Ureter (tissue), 1 donor: ENCODE measurements around the gene GRIN1. TPM values are rescaled to one million over a fixed set of nuclear protein-coding genes. Genes with fewer than 3 reads are reported as not detected.

Experiments used
- DNase-seq: peaks from one replicate; pipeline ENCODE4 v3.0.0-alpha.2; 2020; ENCODE audit warnings: low spot score
- total RNA-seq: library from RNA; stranded (reverse); gene quantifications from one replicate; pipeline ENCODE4 v1.2.4, GENCODE V29; 2023
- donor health status: DM: yes; HTN: yes; CAD: no.

The GRIN1 gene
- total RNA-seq, 1 donor from 2014 or later, result 0.21 TPM

- DNase-seq, result no peak
These were observed 77.4 kb downstream of the GRIN1 start for GRCh38 chr9:137216188-137216965.

- DNase-seq, result peak; percentile 90
These were observed 78.6 kb downstream of the GRIN1 start for GRCh38 chr9:137217276-137218211.

GRCh38 chr9:137218212-137218753, 79.3 kb downstream of the GRIN1 start:
- DNase-seq, result no peak

Other genes with a start within 250 kb of the GRIN1 start
- 62.4 TPM for gene FBXW5, start 194.4 kb upstream of the GRIN1 start, total RNA-seq
- gene C8G, start 193.9 kb upstream of the GRIN1 start, total RNA-seq, result 1.6 TPM
- gene LCN12, start 186.9 kb upstream of the GRIN1 start, total RNA-seq, result 3.4 TPM
- gene PTGDS, start 161.7 kb upstream of the GRIN1 start, total RNA-seq, result 111 TPM
- 1.7 TPM for gene LCNL1, start 156.2 kb upstream of the GRIN1 start, total RNA-seq
- 51.5 TPM for gene PAXX, start 146.7 kb upstream of the GRIN1 start, total RNA-seq
- 3.6 TPM for gene CLIC3, start 142.6 kb upstream of the GRIN1 start, total RNA-seq
- 25.7 TPM for gene ABCA2, start 110.9 kb upstream of the GRIN1 start, total RNA-seq
- not detected for gene FUT7, start 107.1 kb upstream of the GRIN1 start, total RNA-seq
- gene NPDC1, start 93.0 kb upstream of the GRIN1 start, total RNA-seq, result 138 TPM
- gene ENTPD2, start 85.1 kb upstream of the GRIN1 start, total RNA-seq, result 1.3 TPM
- 1.6 TPM for gene SAPCD2, start 68.6 kb upstream of the GRIN1 start, total RNA-seq
- gene UAP1L1, start 61.6 kb upstream of the GRIN1 start, total RNA-seq, result 12.7 TPM
- 57.8 TPM for gene MAN1B1, start 52.2 kb upstream of the GRIN1 start, total RNA-seq
- gene DPP7, start 24.4 kb upstream of the GRIN1 start, total RNA-seq, result 157 TPM
- gene LRRC26, start 30.9 kb downstream of the GRIN1 start, total RNA-seq, result not detected
- gene TMEM210, start 32.9 kb downstream of the GRIN1 start, total RNA-seq, result not detected
- 74.5 TPM for gene ANAPC2, start 49.4 kb downstream of the GRIN1 start, total RNA-seq
- gene SSNA1, start 49.5 kb downstream of the GRIN1 start, total RNA-seq, result 58.3 TPM
- gene TPRN, start 61.6 kb downstream of the GRIN1 start, total RNA-seq, result 17.6 TPM
- 36.2 TPM for gene TMEM203, start 66.5 kb downstream of the GRIN1 start, total RNA-seq
- gene NDOR1, start 66.5 kb downstream of the GRIN1 start, total RNA-seq, result 20.3 TPM
- 6.5 TPM for gene RNF208, start 83.1 kb downstream of the GRIN1 start, total RNA-seq
- 1.9 TPM for gene CYSRT1, start 86.0 kb downstream of the GRIN1 start, total RNA-seq
- gene RNF224, start 88.3 kb downstream of the GRIN1 start, total RNA-seq, result 0.34 TPM
- not detected for gene SLC34A3, start 91.7 kb downstream of the GRIN1 start, total RNA-seq
- 351 TPM for gene TUBB4B, start 102.1 kb downstream of the GRIN1 start, total RNA-seq
- gene STPG3, start 112.1 kb downstream of the GRIN1 start, total RNA-seq, result not detected
- 45.2 TPM for gene NELFB, start 116.2 kb downstream of the GRIN1 start, total RNA-seq
- gene TOR4A, start 138.6 kb downstream of the GRIN1 start, total RNA-seq, result 15.4 TPM
- gene NRARP, start 163.1 kb downstream of the GRIN1 start, total RNA-seq, result 7.1 TPM